HepG2 (cell line): ENCODE data around the gene KAZALD1. TPM values are rescaled to one million over a fixed set of nuclear protein-coding genes. Genes with fewer than 3 reads are reported as not detected.
A peak's percentile ranks its signal among the peaks of the same experiment; 100 is the strongest.

ENCODE experiments used
- AGO1 ChIP-seq: fragments of 200-400 bp; formaldehyde crosslinking; IDR thresholded peaks from 2 replicates; pipeline ENCODE4 v1.6.1; 2017; ENCODE audit warnings: mild to moderate bottlenecking, low read depth, low read length, moderate library complexity; ENCODE audit not compliant: poor library complexity, severe bottlenecking
- DNMT1 ChIP-seq: sonication (generic); formaldehyde crosslinking; IDR thresholded peaks from 2 replicates; pipeline ENCODE4 v1.5.1; 2020; ENCODE audit warnings: mild to moderate bottlenecking, missing genetic modification reagents
- FOXK2 ChIP-seq: fragments of 450-650 bp; IDR thresholded peaks from 2 replicates; pipeline ENCODE4 v1.6.1; 2016
- FOXM1 ChIP-seq: sonication (generic); formaldehyde crosslinking; IDR thresholded peaks from 2 replicates; pipeline ENCODE4 v1.5.0; 2020; ENCODE audit warnings: missing genetic modification reagents
- HBP1 ChIP-seq: IDR thresholded peaks from 2 replicates; pipeline ENCODE4 v1.6.1; 2016; ENCODE audit warnings: low read depth, control low read depth
- PCBP1 ChIP-seq: fragments of 200-400 bp; formaldehyde crosslinking; IDR thresholded peaks from 2 replicates; pipeline ENCODE4 v1.6.1; 2017; ENCODE audit warnings: mild to moderate bottlenecking, low read depth, low read length, borderline replicate concordance
- SCMH1 ChIP-seq: sonication (generic); formaldehyde crosslinking; IDR thresholded peaks from 2 replicates; pipeline ENCODE4 v1.9.0; 2021; ENCODE audit warnings: missing genetic modification reagents, mild to moderate bottlenecking, borderline replicate concordance
- TEAD2 ChIP-seq: sonication (generic); formaldehyde crosslinking; IDR thresholded peaks from 2 replicates; pipeline ENCODE4 v1.9.0; 2021; ENCODE audit warnings: missing genetic modification reagents
- THRA ChIP-seq: sonication (generic); formaldehyde crosslinking; IDR thresholded peaks from 2 replicates; pipeline ENCODE4 v1.4.0; 2020; ENCODE audit warnings: missing genetic modification reagents, borderline replicate concordance
- TP53 ChIP-seq: sonication (generic); formaldehyde crosslinking; conservative IDR thresholded peaks from 2 replicates; pipeline ENCODE4 v1.4.0; 2020; ENCODE audit warnings: missing genetic modification reagents
- ZNF350 ChIP-seq: sonication (generic); formaldehyde crosslinking; IDR thresholded peaks from 2 replicates; pipeline ENCODE4 v1.4.0; 2020; ENCODE audit warnings: mild to moderate bottlenecking, low read depth, missing genetic modification reagents, borderline replicate concordance
- ZNF501 ChIP-seq: sonication (generic); formaldehyde crosslinking; IDR thresholded peaks from 2 replicates; pipeline ENCODE4 v1.5.1; 2020; ENCODE audit warnings: mild to moderate bottlenecking, moderate library complexity, missing genetic modification reagents
- ZNF546 ChIP-seq: sonication (generic); formaldehyde crosslinking; conservative IDR thresholded peaks from 2 replicates; pipeline ENCODE4 v1.8.1; 2023; ENCODE audit warnings: mild to moderate bottlenecking, missing genetic modification reagents
- polyA plus RNA-seq, 8 experiments: library from polyadenylated mRNA; depleted of rRNA in 3 of 8; stranded (reverse) in 7 of 8; unstranded in 1 of 8; fragments of >200 nt; fragmentation: Illumina TruSeq in 4 of 8; extraction: Trizol in 4 of 8; gene quantifications; 2 replicates each; pipeline versions ENCODE4 v1.2.1 to v1.2.3, GENCODE V29; 2011 to 2016; ENCODE audit warnings: low read depth in 4 of 8, missing spikeins in 1 of 8, mixed read lengths in 1 of 8; ENCODE audit not compliant: insufficient read depth in 1 of 8
- total RNA-seq, 5 experiments: library from RNA; depleted of rRNA; stranded (reverse); fragments of >200 nt; fragmentation: Illumina TruSeq; extraction: Trizol; gene quantifications; 2 replicates each; pipeline ENCODE4 v1.2.3, GENCODE V29; 2016; ENCODE audit warnings: low read depth in 1 of 5
- TF ChIP-seq, protein P1 (sequence below): sonication (generic); formaldehyde crosslinking; IDR thresholded peaks from 2 replicates; pipeline ENCODE4 v1.4.0; 2020; ENCODE audit warnings: missing genetic modification reagents
- TF ChIP-seq, protein P2 (sequence below): sonication (generic); formaldehyde crosslinking; IDR thresholded peaks from 2 replicates; pipeline ENCODE4 v1.4.0; 2020; ENCODE audit warnings: missing genetic modification reagents, mild to moderate bottlenecking, borderline replicate concordance

KAZALD1 gene
- total and polyA plus RNA-seq, 2 of the 13 experiments (the other 11 are each of a cell fraction or from before 2014, with no cell fraction given) = 16.7 to 27.7 TPM

- TF ChIP-seq THRA (CRISPR knock-in tag) = no peak; the same call in 1 of the 2 replicates
- TF ChIP-seq FOXM1 (CRISPR knock-in tag) = no peak
- TF ChIP-seq, protein P1, sequence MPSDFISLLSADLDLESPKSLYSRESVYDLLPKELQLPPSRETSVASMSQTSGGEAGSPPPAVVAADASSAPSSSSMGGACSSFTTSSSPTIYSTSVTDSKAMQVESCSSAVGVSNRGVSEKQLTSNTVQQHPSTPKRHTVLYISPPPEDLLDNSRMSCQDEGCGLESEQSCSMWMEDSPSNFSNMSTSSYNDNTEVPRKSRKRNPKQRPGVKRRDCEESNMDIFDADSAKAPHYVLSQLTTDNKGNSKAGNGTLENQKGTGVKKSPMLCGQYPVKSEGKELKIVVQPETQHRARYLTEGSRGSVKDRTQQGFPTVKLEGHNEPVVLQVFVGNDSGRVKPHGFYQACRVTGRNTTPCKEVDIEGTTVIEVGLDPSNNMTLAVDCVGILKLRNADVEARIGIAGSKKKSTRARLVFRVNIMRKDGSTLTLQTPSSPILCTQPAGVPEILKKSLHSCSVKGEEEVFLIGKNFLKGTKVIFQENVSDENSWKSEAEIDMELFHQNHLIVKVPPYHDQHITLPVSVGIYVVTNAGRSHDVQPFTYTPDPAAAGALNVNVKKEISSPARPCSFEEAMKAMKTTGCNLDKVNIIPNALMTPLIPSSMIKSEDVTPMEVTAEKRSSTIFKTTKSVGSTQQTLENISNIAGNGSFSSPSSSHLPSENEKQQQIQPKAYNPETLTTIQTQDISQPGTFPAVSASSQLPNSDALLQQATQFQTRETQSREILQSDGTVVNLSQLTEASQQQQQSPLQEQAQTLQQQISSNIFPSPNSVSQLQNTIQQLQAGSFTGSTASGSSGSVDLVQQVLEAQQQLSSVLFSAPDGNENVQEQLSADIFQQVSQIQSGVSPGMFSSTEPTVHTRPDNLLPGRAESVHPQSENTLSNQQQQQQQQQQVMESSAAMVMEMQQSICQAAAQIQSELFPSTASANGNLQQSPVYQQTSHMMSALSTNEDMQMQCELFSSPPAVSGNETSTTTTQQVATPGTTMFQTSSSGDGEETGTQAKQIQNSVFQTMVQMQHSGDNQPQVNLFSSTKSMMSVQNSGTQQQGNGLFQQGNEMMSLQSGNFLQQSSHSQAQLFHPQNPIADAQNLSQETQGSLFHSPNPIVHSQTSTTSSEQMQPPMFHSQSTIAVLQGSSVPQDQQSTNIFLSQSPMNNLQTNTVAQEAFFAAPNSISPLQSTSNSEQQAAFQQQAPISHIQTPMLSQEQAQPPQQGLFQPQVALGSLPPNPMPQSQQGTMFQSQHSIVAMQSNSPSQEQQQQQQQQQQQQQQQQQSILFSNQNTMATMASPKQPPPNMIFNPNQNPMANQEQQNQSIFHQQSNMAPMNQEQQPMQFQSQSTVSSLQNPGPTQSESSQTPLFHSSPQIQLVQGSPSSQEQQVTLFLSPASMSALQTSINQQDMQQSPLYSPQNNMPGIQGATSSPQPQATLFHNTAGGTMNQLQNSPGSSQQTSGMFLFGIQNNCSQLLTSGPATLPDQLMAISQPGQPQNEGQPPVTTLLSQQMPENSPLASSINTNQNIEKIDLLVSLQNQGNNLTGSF (CRISPR knock-in tag) = no peak
- no peak for TF ChIP-seq TP53 (CRISPR knock-in tag)
- peak; percentile 85 for TF ChIP-seq ZNF501
- TF ChIP-seq ZNF546 (CRISPR knock-in tag) = 0 out of 2 replicates have a peak, but pooled peaks have one; percentile 26
- TF ChIP-seq ZNF350 = no peak
- TF ChIP-seq PCBP1 = 0 out of 2 replicates have a peak, but pooled peaks have one; percentile 38
- TF ChIP-seq HBP1 (CRISPR knock-in tag) = no peak
- TF ChIP-seq, protein P2, sequence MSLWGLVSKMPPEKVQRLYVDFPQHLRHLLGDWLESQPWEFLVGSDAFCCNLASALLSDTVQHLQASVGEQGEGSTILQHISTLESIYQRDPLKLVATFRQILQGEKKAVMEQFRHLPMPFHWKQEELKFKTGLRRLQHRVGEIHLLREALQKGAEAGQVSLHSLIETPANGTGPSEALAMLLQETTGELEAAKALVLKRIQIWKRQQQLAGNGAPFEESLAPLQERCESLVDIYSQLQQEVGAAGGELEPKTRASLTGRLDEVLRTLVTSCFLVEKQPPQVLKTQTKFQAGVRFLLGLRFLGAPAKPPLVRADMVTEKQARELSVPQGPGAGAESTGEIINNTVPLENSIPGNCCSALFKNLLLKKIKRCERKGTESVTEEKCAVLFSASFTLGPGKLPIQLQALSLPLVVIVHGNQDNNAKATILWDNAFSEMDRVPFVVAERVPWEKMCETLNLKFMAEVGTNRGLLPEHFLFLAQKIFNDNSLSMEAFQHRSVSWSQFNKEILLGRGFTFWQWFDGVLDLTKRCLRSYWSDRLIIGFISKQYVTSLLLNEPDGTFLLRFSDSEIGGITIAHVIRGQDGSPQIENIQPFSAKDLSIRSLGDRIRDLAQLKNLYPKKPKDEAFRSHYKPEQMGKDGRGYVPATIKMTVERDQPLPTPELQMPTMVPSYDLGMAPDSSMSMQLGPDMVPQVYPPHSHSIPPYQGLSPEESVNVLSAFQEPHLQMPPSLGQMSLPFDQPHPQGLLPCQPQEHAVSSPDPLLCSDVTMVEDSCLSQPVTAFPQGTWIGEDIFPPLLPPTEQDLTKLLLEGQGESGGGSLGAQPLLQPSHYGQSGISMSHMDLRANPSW (CRISPR knock-in tag) = no peak
- TF ChIP-seq SCMH1 = no peak
- peak; percentile 58 for TF ChIP-seq FOXK2
- no peak for TF ChIP-seq TEAD2 (CRISPR knock-in tag)
- peak; percentile 61 for TF ChIP-seq AGO1
- TF ChIP-seq DNMT1 (CRISPR knock-in tag) = no peak
Measured at GRCh38 chr10:101031796-101032636, 29.8 kb upstream of the KAZALD1 start (continued).
